ENCODE measurements around the gene FST.

DNA sequence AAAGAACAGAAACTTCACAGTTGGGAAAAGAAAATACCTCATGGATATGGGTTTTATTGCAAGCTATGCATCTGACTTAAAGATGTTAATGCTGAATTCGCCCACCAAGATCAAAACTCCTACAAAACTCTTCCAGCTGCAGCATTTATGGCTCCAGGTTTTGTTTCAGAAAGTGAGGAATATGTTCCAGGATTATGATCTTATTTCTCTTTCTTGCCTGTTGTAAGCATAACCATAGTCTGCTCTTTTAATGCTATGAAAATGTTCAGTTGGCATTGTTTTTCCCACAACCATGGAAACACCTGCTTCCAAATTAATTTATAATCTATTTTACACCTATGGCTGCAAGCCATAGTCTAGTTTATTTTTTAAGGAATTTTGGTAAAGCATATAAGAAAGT lies 34.9 kb upstream of the FST start:
- TF ChIP-seq POLR2A (IDR thresholded peaks at IDR 0.05; ENCODE audit: low read length) (no peak), GATA1 (IDR thresholded peaks at IDR 0.05; ENCODE audit: low read depth, low read length) (no peak)

Data from erythroblast (primary cell).